GM12892 (cell line): Measurements from ENCODE around the gene HLF.

Experiments used
- DNase-seq: peaks from one replicate; pipeline ENCODE4 v3.0.0; 2011; ENCODE audit not compliant: insufficient read length
- FAIRE-seq: peaks from 2 replicates; lab custom pipeline; 2011; peaks lifted over from hg19 to GRCh38; lab: Jason Lieb, UNC
- POLR2A ChIP-seq: IDR thresholded peaks from 2 replicates; pipeline ENCODE4 v1.6.1; 2011; ENCODE audit warnings: low read depth, low read length, control low read depth
- POLR2AphosphoS5 ChIP-seq: IDR thresholded peaks from 2 replicates; pipeline ENCODE4 v1.6.1; 2011; ENCODE audit warnings: low read depth, low read length, control low read depth
- TAF1 ChIP-seq: IDR thresholded peaks from 2 replicates; pipeline ENCODE4 v1.6.1; 2011; ENCODE audit warnings: low read depth, mild to moderate bottlenecking, control low read depth, low read length, borderline replicate concordance

The HLF gene

DNA sequence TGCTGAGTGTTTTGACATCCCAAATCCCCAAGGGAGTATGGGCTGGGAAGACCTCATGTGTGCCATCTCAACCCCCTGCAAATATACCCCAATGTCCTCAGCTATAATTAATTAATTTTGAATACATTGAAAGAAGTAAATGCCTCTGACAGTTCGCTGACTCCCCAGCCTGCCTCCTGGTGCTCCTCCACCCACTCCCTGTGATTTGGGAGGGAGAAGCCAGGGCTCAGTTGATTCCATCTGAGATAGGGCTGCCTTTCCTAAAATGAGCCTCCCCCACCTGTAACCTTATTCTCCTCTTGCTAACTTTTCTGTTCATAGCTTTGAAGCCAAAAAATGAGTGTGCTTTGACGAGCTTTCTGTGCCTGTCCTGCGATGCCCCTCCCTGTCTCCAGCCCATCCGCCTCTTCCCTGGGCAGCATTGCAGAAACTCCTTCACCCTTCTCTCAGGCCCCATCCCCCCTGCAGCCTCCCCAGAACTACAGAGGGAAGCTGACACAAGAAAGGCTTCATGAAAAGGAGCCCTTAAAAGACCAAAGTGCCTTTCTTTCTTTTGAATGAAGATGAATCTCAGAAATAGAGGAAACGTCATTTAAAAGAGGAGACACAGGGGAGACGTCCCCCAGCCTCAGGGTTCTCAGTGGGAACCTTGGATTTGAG lies 70.3 kb downstream of the HLF start:
- FAIRE-seq, result no peak
- TF ChIP-seq POLR2A (no peak), POLR2AphosphoS5 (no peak)
- no peak for DNase-seq

DNA sequence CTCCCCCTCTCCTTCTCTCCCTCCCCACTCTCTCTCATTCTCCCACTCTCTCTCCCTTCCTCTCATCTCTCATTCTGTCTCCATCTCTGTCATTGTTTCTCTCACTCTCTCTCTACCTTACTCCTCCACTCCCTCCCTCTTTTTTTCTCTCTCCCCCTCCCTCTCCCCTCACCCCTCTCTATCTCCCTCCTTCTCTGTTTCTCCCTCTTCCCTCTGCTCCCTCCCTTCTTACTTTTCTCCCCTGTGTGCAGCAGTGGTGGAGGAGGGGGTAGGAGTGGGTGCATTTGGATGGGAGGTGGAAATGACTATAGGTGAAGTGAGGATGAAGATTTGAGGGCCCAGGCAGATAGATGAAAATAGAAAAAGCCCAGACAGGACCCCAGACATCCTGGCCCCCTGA lies 70.9 kb downstream of the HLF start:
- FAIRE-seq, result no peak
- no peak for DNase-seq
- no peak for TF ChIP-seq POLR2AphosphoS5
- no peak for TF ChIP-seq POLR2A
- no peak for TF ChIP-seq TAF1

DNA sequence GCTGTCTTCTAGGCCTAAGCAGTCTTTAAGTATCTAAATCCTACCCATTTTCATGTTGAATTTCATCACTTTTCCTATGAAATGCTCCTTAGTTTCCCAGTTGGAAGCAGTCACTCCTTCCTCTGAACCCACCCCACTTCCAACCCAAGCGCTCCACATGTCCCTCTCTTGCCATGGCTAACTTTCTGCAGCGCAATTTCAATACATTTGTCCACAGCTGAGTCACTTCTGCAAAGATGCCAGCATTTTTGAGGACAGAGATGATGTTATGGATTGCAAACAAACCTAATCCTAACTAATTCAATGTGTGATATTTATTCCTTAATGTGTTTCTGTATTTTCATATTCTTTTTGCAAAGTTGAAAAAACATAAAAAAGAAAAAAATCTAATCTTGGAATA lies 71.7 kb downstream of the HLF start:
- DNase-seq (no peak), FAIRE-seq (no peak)
- TF ChIP-seq TAF1 (no peak), POLR2A (no peak)

DNA sequence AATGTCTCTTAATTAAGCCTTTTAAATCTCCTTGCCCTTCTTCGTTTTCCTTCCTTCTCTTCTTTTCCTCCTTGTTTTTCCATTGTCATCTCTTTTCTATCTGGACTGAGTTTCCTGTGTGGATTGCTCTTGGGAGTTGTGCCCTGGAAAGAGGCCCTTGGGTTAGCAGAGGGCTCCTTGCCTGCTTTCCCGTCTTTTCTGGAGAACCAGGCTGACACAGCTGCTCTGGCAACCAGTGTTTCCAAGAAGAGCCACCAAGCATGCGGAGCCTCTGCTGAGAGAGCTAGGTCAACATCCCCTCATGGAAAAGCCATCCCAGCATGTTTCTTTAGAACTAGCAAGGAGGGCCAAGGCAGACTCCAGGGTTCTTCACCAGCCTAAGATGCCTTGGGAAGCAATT lies 75.4 kb downstream of the HLF start:
- no peak for DNase-seq
- no peak for TF ChIP-seq TAF1
- no peak for TF ChIP-seq POLR2A
- no peak for TF ChIP-seq POLR2AphosphoS5
- no peak for FAIRE-seq

DNA sequence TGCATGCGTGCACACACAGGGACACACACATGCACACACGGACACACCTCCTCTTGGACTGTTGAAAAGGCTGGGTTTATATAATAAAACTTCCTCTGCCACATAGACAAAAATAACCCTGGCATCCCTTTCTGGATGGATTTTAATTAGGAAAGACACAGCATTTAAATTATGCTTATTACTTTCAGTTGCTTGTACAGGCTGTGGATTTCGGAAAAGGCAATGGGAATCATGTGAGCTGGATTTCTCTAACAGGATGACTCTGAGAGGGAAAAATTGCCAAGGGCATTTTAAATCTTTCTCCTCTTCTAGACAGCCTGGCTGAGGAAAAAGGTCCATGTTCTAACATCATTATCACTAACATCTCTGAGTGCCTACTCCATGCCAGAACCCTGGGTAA lies 75.9 kb downstream of the HLF start:
- no peak for DNase-seq
- no peak for FAIRE-seq
- TF ChIP-seq TAF1 (no peak), POLR2AphosphoS5 (no peak), POLR2A (no peak)

DNA sequence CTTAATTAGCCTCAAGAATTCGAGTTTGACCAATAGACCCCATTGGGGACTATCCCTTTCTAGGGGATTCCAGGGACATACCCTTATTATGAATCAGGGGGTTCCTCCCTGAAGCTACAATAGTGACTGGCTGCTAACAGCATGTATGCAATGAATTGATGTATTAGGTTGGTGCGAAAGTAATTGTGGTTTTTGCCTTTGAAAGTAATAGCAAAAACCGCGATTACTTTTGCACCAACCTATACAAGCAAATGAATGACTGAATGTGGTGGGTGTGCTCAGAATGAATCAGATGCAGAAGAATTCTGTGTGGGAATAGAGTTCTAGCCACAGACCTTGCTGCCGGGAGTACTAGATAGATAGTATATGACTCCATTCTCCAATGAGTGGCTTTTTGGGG lies 76.7 kb downstream of the HLF start:
- DNase-seq, result no peak
- no peak for TF ChIP-seq POLR2A
- TF ChIP-seq TAF1, result no peak
- TF ChIP-seq POLR2AphosphoS5, result no peak
- no peak for FAIRE-seq

DNA sequence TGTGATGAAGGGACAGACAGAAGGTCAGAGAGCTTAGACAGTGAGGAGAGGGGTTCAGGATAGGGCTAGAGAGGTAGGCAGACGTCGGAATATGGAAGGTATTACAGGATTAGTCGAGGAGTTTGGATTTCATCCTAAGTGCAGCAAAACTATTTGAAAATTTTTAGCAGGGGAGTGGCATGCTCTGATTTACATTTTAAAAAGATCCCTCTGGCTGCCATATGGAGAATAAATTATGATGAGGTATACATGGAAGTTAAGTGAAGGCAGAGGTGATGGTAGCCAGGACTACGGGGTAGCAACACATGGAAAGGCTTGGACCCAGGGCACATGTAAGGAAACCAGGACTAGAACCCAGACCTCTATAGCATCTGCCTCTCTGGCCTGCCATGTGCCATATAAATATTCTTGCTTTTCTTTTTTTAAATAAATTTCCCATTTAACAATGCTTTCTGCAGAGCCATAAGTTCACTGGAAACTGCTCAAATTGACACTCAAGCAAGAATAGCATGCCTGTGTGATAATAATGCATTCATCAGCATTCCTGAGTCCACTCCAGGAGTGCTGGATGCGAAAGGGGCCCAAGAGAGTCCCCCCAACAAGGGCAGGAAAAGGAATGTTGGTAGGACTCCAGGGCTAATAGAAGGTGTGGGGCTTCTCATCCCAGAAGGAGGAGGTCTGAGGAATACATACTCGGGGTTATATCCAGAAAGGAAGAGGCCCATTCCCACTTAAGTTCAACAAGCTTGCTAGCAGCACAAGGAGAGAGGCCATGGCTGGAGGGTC lies 78.2 kb downstream of the HLF start:
- FAIRE-seq, result no peak
- DNase-seq, result no peak
- no peak for TF ChIP-seq POLR2AphosphoS5
- no peak for TF ChIP-seq TAF1
- TF ChIP-seq POLR2A, result no peak

DNA sequence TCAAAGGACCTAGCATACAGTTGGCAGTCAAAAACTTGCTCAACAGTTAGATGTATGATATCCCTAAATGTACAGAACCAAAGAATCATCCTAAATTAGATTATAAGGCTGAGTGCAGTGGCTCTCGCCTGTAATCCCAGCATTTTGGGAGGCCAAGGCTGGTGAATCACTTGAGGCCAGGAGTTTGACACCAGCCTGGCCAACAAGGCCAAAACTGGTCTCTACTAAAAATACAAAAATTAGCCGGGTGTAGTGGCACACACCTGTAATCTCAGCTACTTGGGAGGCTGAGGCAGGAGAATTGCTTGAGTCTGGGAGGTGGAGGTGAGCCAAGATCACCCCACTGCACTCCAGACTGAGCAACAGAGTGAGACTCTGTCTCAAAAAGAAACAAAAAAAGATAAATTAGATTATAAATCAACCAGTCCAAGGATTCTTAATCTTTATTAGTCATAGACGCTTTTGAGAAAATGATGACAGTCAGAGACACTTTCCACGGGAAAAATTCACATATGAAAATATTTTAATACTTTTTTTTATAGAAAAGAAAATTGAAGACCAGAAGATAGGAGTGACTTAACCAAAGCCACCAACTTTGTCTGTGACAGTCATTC lies 79.2 kb downstream of the HLF start:
- TF ChIP-seq TAF1 (no peak), POLR2A (no peak), POLR2AphosphoS5 (no peak)
- no peak for FAIRE-seq
- no peak for DNase-seq

DNA sequence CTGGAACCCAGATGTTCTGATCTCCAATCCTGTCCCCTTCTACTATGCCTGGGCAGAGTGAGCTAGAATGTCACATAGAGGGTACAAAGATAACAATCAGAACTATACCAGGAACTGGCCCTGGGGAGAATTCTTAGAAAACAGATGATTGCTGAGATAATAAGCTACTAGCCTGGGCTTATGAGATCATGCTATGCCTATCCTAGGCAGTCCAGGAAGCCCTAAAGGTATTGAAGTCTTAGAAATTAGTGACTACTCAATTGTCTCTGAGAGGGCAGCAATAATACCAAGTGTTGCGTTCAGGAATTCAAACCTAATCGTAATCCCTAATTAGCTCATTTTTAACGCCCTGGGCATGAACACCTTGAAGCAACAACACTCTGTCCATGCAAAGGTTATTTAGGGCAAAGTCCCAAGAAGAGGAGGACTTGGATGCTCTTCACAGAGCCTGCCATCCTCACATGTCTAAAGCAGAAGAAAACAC lies 79.8 kb downstream of the HLF start:
- DNase-seq, result no peak
- FAIRE-seq, result no peak
- TF ChIP-seq POLR2AphosphoS5, result no peak
- TF ChIP-seq TAF1, result no peak
- TF ChIP-seq POLR2A, result no peak

DNA sequence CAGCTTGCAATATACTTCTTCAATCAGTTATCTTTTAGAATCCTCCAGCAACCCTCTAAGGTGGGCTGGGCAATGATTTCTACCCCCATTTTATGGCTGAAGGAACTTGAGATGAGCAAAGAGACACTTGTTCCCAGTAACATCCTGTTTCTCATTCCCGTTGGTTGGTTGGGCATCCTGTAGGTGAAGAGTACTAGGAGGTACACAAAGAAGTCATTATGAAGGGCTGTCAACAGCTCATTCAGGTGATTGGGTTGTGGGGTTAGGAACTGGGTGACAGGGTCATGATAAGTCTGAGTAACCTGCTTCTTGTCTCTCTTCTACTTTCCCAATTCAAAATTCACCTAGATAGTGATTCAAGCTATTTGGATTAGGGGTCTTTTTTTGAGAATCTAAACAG lies 80.4 kb downstream of the HLF start:
- no peak for FAIRE-seq
- no peak for TF ChIP-seq POLR2AphosphoS5
- TF ChIP-seq TAF1, result no peak
- TF ChIP-seq POLR2A, result no peak
- no peak for DNase-seq

DNA sequence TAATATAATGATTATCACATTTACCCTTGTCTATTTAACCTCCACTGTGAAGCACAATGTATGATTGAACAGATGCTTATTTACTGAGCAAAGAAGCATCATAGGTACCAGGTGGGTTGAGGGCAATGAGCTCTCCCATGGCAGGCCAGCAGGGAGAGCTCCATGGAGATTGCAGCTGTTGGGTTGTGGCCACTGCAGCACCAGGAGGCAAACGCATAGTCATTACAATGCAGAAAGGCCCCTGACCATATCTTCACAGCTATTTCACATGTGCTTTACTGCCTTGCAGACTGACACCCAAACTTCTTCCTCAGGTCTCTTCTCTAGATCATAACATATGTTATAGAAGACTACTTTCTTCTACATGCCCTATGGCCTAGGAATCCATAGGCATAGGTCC lies 81.9 kb downstream of the HLF start:
- no peak for TF ChIP-seq POLR2AphosphoS5
- TF ChIP-seq POLR2A, result no peak
- FAIRE-seq, result no peak
- DNase-seq, result no peak

DNA sequence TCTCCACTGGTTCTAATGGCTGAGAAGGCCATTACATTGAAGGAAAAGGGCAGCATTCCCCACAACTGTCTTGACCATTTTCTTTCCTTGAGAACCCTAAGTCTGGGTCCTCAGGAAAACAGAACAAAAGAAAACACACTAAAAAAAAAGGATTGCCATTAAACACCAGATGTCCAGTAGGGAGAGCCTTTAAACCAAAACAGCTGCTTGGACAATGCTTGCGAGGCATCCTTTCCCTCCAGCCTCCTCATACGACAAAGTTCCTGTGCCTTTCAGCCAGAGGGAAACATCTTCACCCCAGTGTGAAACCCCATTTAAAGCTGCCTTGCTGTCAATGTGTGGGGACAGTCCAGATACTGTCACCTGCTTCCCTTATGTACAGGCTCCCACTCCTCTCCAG lies 82.6 kb downstream of the HLF start:
- DNase-seq (no peak), FAIRE-seq (no peak)
- TF ChIP-seq TAF1 (no peak), POLR2AphosphoS5 (no peak), POLR2A (no peak)
